ENCODE results near the gene SYT8.

Gene SYT8

GRCh38 chr11:1824221-1825038, 10.4 kb upstream of the SYT8 start:
- TF ChIP-seq SPI1 (IDR thresholded peaks at IDR 0.05; ENCODE audit: borderline replicate concordance, low read depth) (no peak), POLR2AphosphoS5 (IDR thresholded peaks at IDR 0.05; ENCODE audit: low read depth) (no peak), REST (IDR thresholded peaks at IDR 0.05; ENCODE audit: insufficient replicate concordance, low read depth) (no peak), CTCF (IDR thresholded peaks at IDR 0.05; ENCODE audit: insufficient read depth, low read length) (no peak), GABPA (IDR thresholded peaks at IDR 0.05; ENCODE audit: low read depth) (no peak)
- H3K27me3 ChIP-seq (ENCODE audit: insufficient read depth, poor library complexity, severe bottlenecking) = no peaks in the 10 kb centered on the region
- H3K4me3 ChIP-seq (replicated peaks; ENCODE audit: insufficient read depth, low read length) = no peak overlapping the region
- H3K27ac ChIP-seq (replicated peaks) = no peak overlapping the region
- DNase-seq (ENCODE audit: low read depth in 1 of 2, low spot score in 1 of 2) = no peak

- Histone ChIP-seq H3K4me3 (replicated peaks; ENCODE audit: insufficient read depth, low read length) (no peak overlapping the region), H3K27me3 (ENCODE audit: insufficient read depth, poor library complexity, severe bottlenecking) (no peaks in the 10 kb centered on the region), H3K27ac (replicated peaks) (no peak overlapping the region)
- TF ChIP-seq SPI1 (IDR thresholded peaks at IDR 0.05; ENCODE audit: borderline replicate concordance, low read depth) (no peak), GABPA (IDR thresholded peaks at IDR 0.05; ENCODE audit: low read depth) (no peak), POLR2AphosphoS5 (IDR thresholded peaks at IDR 0.05; ENCODE audit: low read depth) (no peak), CTCF (IDR thresholded peaks at IDR 0.05; ENCODE audit: insufficient read depth, low read length) (peak; percentile 24), REST (IDR thresholded peaks at IDR 0.05; ENCODE audit: insufficient replicate concordance, low read depth) (no peak)
- DNase-seq (ENCODE audit: low read depth in 1 of 2, low spot score in 1 of 2) = no peak
These were observed 9.6 kb upstream of the SYT8 start for GRCh38 chr11:1825039-1825740.

- DNase-seq (ENCODE audit: low read depth in 1 of 2, low spot score in 1 of 2) = no peak
- no peak overlapping the region for H3K4me3 ChIP-seq (replicated peaks; ENCODE audit: insufficient read depth, low read length)
- no peak overlapping the region for H3K27ac ChIP-seq (replicated peaks)
- peaks cover 3% of the 10 kb centered on the region for H3K27me3 ChIP-seq (ENCODE audit: insufficient read depth, poor library complexity, severe bottlenecking)
- TF ChIP-seq POLR2AphosphoS5 (IDR thresholded peaks at IDR 0.05; ENCODE audit: low read depth) (no peak), CTCF (IDR thresholded peaks at IDR 0.05; ENCODE audit: insufficient read depth, low read length) (no peak), REST (IDR thresholded peaks at IDR 0.05; ENCODE audit: insufficient replicate concordance, low read depth) (no peak), SPI1 (IDR thresholded peaks at IDR 0.05; ENCODE audit: borderline replicate concordance, low read depth) (no peak), GABPA (IDR thresholded peaks at IDR 0.05; ENCODE audit: low read depth) (no peak)
These were observed 8.9 kb upstream of the SYT8 start for GRCh38 chr11:1825785-1826451.

Data from HL-60 (cell line).